CD4-positive, alpha-beta T cell treated with Interleukin-1 beta for 1 hour (primary cell): Measurements from ENCODE around the gene GIPC3.
"Not testable (repeated sequence)": the region's sequence is repeated elsewhere in the genome, so short reads cannot be mapped to it uniquely, and the experiment has no call there.

ENCODE experiments used
- DNase-seq, 2 donors: peaks; one replicate each; pipeline ENCODE4 v3.0.0-alpha.2; 2020 to 2022

Gene GIPC3

GRCh38 chr19:3576696-3577443, 8.4 kb upstream of the GIPC3 start:
- no peak for DNase-seq

- no peak for DNase-seq
Observed at GRCh38 chr19:3577723-3578344, 7.4 kb upstream of the GIPC3 start.

GRCh38 chr19:3578390-3578789, 6.9 kb upstream of the GIPC3 start:
- no peak for DNase-seq

- DNase-seq = no peak
Observed at GRCh38 chr19:3580156-3580934, 4.9 kb upstream of the GIPC3 start.

GRCh38 chr19:3581792-3582191, 3.5 kb upstream of the GIPC3 start:
- not testable (repeated sequence) for DNase-seq

- not testable (repeated sequence) for DNase-seq
Observed at GRCh38 chr19:3584036-3584802, 1.1 kb upstream of the GIPC3 start.

GRCh38 chr19:3586127-3586626, 899 bp downstream of the GIPC3 start:
- peak; percentile 33 to 35 for DNase-seq

- DNase-seq = no peak
Observed at GRCh38 chr19:3586707-3587346, 1.5 kb downstream of the GIPC3 start.

GRCh38 chr19:3589439-3589838, 4.2 kb downstream of the GIPC3 start:
- no peak for DNase-seq

GRCh38 chr19:3589949-3590348, 4.7 kb downstream of the GIPC3 start:
- no peak for DNase-seq

GRCh38 chr19:3590991-3591659, 5.8 kb downstream of the GIPC3 start:
- DNase-seq = no peak

GRCh38 chr19:3591876-3592613, 6.8 kb downstream of the GIPC3 start:
- no peak for DNase-seq

GRCh38 chr19:3593156-3593555, 7.9 kb downstream of the GIPC3 start:
- DNase-seq = no peak

GRCh38 chr19:3595521-3596061, 10.3 kb downstream of the GIPC3 start:
- no peak for DNase-seq

- no peak for DNase-seq
Observed at GRCh38 chr19:3599776-3600187, 14.5 kb downstream of the GIPC3 start.

- DNase-seq = no peak
Observed at GRCh38 chr19:3601021-3601420, 15.7 kb downstream of the GIPC3 start.

GRCh38 chr19:3603121-3603811, 18.0 kb downstream of the GIPC3 start:
- no peak for DNase-seq

GRCh38 chr19:3604227-3604986, 19.1 kb downstream of the GIPC3 start:
- no peak for DNase-seq

- peak; percentile 27 to 42 for DNase-seq
Observed at GRCh38 chr19:3604987-3605343, 19.7 kb downstream of the GIPC3 start.
